T1000 (cell line): ENCODE results near the gene SCN7A.
"Not testable (repeated sequence)": the region's sequence is repeated elsewhere in the genome, so short reads cannot be mapped to it uniquely, and the experiment has no call there.

Source experiments
- DNase-seq: peaks from one replicate; lab custom pipeline; 2025; ENCODE audit warnings: mixed read lengths; lab: John Stamatoyannopoulos, UW

The SCN7A gene

DNA sequence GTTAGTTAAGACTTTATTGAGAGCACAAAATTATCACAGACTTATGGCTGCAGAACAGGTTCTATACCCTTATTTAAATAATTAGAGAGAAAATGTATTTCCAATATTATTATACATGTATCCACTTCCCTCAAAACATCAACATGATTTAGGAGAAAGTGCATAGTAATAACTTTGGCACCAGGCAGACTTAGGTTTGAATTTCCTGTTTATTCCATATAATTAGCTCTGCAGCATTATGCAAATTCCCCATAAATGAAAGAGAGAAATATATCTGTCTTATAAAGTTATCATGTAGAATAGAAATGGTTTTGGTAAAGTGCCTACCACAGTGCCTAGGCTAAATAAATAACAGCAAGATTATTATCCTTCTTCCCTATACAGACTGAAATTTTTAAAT, 133.6 kb downstream of the SCN7A start:
- no peak for DNase-seq

- DNase-seq, result not testable (repeated sequence)
These were observed 136.1 kb downstream of the SCN7A start for GRCh38 chr2:166357950-166358321.

DNA sequence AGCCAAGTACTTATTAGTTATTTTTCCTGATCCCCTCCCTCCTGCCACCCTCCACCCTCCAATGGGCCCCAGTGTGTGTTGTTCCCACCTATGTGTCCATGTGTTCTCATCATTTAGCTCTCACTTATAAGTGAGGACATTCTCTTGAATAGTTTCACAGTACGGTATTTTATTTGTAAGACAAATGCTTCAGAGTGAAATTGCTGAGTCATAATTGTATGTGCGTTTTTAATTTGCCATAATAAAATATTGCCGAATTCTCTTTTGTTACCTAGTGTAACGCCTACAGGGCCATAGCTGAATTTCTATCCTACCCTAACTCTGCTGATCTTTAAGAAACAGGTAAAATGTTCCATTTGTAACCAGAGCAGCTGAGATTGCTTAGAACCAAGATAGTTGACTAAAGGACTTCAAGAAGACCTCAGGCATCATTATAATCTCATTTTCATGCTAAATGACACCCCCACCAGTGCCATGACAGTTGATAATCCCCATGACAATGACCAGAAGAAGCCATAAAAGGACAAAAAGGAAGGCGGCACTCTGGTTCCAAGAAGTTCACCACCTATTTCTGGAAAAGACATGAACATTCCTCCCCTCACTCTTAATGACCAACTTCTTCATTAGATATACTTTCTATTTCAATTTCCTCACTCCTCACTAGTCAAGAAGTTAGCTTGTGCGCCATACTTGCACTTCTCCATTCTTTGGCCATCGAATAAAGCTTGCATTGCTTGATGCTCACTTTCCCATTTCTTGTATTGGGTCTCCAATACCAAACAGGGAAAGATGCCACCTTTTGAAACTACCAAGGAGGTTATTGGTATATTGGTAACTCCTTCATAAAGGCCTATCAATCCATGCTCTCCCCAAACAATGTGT, 136.7 kb downstream of the SCN7A start:
- no peak for DNase-seq
